GM19328 (cell line): ENCODE measurements around the gene ATG101.
A peak's percentile ranks its signal among the peaks of the same experiment; 100 is the strongest.

Source experiments
- ATAC-seq: cut with Tn5 transposase; IDR thresholded peaks from one replicate; pipeline ENCODE4 v1.9.1; 2021; ENCODE audit warnings: mild to moderate bottlenecking, moderate library complexity; ENCODE audit not compliant: unreplicated experiment

ATG101 gene

GRCh38 chr12:52057638-52058576 is 11.9 kb upstream of the ATG101 start:
- ATAC-seq, result no peak

- no peak for ATAC-seq
Observed at GRCh38 chr12:52058631-52059361, 11.0 kb upstream of the ATG101 start.

- no peak for ATAC-seq
Observed at GRCh38 chr12:52059582-52060497, 9.9 kb upstream of the ATG101 start.

GRCh38 chr12:52060498-52061177 is 9.1 kb upstream of the ATG101 start:
- ATAC-seq, result no peak

- no peak for ATAC-seq
Observed at GRCh38 chr12:52061470-52062166, 8.2 kb upstream of the ATG101 start.

- no peak for ATAC-seq
Observed at GRCh38 chr12:52062167-52063081, 7.4 kb upstream of the ATG101 start.

- no peak for ATAC-seq
Observed at GRCh38 chr12:52063082-52063924, 6.5 kb upstream of the ATG101 start.

- ATAC-seq, result no peak
Observed at GRCh38 chr12:52063981-52064649, 5.7 kb upstream of the ATG101 start.

- no peak for ATAC-seq
Observed at GRCh38 chr12:52066346-52067080, 3.3 kb upstream of the ATG101 start.

- no peak for ATAC-seq
Observed at GRCh38 chr12:52067081-52067374, 2.8 kb upstream of the ATG101 start.

- ATAC-seq, result peak; percentile 8
Observed at GRCh38 chr12:52070185-52070925, 577 bp downstream of the ATG101 start.

- no peak for ATAC-seq
Observed at GRCh38 chr12:52073531-52074381, 4.0 kb downstream of the ATG101 start.

- ATAC-seq, result no peak
Observed at GRCh38 chr12:52074971-52075724, 5.4 kb downstream of the ATG101 start.

- no peak for ATAC-seq
Observed at GRCh38 chr12:52076811-52077210, 7.0 kb downstream of the ATG101 start.
